HG03558 (cell line): Measurements from ENCODE around the gene STARD9.

Source experiments
- ATAC-seq: cut with Tn5 transposase; IDR thresholded peaks from one replicate; pipeline ENCODE4 v1.9.1; 2021; ENCODE audit warnings: moderate number of reproducible peaks; ENCODE audit not compliant: unreplicated experiment; ENCODE audit errors: extremely low read depth

Gene STARD9

GRCh38 chr15:42691308-42691707 lies 115.9 kb downstream of the STARD9 start:
- ATAC-seq = no peak

- no peak for ATAC-seq
Observed at GRCh38 chr15:42691770-42692169, 116.4 kb downstream of the STARD9 start.

- no peak for ATAC-seq
Observed at GRCh38 chr15:42692536-42692935, 117.1 kb downstream of the STARD9 start.

GRCh38 chr15:42692997-42693396 lies 117.6 kb downstream of the STARD9 start:
- ATAC-seq = no peak

- ATAC-seq = no peak
Observed at GRCh38 chr15:42693496-42693895, 118.1 kb downstream of the STARD9 start.

DNA sequence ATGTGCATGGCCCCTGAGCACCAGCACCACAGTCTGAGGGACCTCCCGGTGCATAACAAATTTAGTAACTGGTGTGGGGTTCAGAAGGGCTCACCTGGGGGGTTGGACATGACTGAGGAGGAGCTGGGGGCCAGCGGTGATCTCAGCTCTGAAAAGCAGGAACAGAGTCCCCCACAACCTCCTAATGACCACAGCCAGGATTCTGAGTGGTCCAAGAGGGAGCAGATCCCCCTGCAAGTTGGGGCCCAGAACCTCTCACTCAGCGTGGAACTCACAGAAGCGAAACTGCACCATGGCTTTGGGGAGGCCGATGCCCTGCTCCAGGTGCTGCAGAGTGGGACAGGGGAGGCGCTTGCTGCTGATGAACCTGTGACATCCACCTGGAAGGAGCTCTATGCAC lies 118.5 kb downstream of the STARD9 start:
- ATAC-seq = no peak

GRCh38 chr15:42694398-42694797 lies 119.0 kb downstream of the STARD9 start:
- no peak for ATAC-seq

DNA sequence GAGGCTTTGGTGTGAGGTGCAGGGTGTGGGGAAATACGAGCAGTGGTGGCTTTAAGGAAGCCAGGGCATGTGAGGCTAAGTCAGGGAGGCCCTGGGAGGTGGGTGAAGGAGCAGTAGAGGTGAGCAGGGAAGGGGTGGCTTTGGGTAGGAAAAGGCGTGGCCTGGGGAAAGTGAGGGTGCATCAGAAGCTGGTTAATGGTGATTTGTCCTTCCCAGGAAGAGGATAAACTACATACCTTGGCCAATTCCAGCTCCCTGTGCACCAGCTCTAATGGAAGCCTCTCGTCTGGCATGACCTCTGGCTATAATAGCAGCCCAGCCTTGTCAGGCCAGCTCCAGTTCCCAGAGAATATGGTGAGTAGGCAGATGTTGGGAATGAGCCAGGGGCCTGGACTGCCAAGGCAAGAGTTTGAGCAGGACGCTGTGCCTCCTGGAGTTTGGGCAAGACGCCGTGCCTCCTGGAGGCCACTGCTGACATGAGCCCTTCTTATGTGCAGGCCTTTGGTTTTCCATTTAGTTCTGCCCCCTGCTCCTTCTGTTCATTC lies 120.2 kb downstream of the STARD9 start:
- no peak for ATAC-seq

DNA sequence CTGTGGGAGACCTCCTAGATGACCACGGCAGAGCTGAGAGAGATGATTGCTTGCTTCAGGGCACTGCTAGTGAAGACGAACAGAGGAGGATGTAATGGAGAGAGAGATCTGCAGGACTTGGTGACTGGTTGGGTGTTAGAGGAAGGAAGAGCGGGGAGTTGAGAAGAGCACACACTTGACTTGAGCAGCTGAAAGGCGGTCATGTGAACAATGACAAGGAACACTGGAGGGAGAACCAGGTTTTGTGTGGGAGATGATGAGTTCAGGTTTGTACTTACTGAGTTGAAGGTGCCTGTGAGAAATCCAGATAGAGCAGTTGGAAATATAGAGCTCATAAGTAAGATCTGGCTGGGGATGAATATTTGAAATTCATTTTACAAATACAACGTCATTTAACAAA lies 121.2 kb downstream of the STARD9 start:
- no peak for ATAC-seq

DNA sequence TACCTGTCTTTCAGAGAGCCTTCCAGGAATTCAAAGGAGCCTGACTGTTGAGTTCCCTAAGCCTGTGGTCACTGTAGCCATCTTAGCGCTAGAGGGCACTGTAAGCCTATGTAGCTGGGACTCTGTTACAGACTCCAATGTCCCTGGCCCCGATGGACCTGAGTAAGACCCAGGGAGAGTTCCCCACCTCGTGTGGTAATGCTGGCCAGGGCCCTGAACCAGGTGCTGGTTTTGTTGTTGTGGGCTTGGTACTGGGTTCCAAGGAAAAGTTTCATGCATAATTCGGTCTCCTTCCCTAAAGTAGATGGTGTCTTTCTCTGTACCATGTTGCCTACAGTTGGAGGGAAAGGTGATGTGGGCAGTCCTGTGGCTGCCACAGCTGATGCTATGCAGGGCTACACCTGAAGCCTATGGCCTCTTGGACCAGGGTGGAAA lies 129.1 kb downstream of the STARD9 start:
- no peak for ATAC-seq

DNA sequence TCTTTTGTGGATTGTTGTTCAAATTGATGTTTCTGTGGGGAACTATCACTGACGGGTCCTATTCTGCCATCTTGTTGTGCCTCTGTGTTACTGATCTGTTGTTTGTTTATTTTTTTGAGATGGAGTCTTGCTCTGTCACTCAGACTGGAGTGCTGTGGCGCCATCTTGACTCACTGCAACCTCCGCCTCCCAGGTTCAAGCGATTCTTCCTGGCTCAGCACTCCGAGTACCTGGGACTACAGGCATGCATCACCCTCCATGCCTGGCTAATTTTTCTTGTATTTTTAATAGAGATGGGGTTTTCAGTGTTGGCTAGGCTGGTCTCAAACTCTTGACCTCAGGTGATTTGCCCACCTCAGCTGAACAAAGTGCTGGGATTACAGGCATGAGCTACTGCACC lies 129.9 kb downstream of the STARD9 start:
- ATAC-seq = no peak

DNA sequence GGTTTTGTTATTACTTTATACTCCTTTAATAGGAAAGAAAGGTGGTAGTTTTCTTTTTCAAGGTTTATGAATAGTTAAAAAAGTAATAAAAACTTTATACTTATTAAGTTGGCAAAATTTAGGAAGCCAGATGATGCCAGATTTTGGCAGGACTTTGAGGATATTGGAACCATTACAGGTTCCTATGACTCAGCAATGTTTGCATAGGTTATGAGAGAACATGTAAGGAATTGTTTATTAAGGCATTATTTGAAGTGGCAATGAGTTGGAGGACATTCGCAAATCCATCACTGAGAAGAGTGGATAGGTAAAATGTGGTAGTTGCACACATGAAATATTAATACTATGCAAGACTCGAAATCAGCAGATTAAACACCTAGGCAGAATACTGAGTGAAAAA lies 131.7 kb downstream of the STARD9 start:
- ATAC-seq = no peak

DNA sequence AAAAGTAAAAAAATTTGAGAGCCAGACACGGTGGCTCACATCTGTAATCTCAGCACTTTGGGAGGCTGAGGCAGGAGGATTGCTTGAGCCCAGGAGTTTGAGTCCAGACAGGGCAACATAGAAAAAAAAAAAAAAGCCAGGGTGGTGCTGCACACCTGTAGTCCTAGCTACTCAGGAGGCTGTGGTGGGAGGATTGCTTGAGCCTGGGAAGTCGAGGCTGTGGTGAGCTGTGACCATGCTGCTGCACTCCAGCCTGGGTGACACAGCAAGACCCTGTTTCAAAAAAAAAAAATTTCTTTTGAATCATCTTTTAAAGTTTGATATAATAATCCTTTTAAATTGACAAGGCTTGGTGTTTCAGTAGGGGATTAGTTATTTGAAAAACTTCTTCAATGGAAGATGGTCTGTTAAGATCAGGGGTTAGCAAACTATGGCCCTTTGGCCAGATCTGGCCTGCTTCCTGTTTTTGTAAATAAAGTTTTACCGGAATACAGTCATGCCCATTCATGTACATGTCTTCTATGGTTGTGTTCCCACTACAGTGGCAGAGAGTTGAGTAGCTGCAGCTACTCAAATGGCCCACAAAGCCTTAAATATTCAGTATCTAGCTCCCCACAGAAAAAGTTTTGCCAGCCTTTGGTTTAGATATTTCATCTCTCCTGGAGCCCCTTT lies 132.6 kb downstream of the STARD9 start:
- ATAC-seq = no peak

- ATAC-seq = no peak
Observed at GRCh38 chr15:42710662-42711061, 135.3 kb downstream of the STARD9 start.

DNA sequence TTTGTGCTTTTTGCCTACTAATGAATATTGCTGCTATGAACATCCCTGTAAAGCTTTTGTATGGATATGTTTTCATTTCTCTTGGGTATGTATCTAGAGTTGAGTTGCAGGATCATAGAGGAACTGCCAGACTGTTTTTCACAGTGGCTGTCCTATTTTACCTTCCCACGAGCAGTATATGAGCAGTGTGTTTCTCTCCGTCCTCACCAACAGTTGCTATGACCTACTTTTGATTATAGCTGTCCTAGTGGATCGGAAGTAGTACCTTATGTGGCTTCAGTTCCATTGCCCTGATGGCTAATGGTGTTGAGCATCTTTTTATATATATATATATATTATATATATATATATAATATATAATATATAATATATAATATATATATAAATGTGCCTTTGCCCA lies 136.3 kb downstream of the STARD9 start:
- ATAC-seq = no peak

DNA sequence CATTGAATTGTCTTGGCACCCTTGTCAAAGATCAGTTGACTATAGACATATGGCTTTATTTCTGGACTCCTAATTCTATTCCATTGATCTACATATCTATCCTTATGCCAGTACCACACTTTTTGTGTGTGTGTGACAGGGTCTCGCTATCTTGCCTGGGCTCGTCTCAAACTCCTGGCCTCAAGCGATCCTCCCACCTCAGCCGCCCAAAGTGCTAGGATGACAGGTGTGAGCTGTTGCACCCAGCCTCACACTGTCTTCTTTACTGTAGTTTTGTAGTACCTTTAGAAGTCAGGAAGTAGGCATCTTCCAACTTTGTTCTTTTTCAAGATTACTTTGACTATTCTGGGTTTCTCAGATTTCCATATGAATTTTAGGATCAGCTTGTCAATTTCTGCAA lies 137.2 kb downstream of the STARD9 start:
- ATAC-seq = no peak

- no peak for ATAC-seq
Observed at GRCh38 chr15:42716125-42716524, 140.7 kb downstream of the STARD9 start.

- ATAC-seq = no peak
Observed at GRCh38 chr15:42716626-42717025, 141.2 kb downstream of the STARD9 start.

DNA sequence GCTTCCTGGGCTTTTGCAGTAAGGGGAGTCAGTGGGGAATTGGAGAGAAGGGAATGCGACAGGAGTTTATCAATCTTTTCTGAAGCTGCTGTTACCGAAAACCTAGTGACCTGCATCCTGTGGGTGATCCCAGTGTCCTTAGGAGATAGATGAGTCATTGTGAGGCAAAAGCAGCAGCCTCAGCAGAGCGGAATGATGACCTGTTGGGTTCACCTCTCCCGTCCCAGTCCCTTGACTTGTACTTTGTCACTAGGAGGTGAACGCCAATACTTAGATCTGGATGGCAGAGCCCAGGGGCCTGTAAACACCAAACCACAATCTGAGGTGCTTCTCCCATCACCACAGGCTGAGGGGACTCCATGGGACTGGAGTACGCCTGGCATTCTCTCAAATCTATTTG lies 143.6 kb downstream of the STARD9 start:
- no peak for ATAC-seq

GRCh38 chr15:42720071-42720470 lies 144.7 kb downstream of the STARD9 start:
- no peak for ATAC-seq

DNA sequence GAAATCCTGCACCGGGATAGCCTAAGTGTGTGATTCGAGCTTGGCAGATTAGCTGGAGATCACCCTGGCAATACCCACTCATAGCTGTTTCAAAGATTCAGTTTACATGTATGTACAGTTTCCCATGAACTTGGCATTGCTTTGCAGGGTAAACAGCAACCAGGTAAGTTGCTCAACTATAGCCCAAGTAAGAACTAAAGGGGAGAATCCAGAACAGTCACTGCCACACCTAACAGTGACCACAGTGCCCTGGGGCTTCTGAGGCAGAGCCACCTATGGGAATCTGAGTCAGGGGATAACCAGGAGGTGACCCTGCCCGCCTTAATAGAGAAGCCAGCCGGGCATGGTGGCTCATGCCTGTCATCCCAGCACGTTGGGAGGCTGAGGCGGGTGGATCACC lies 145.6 kb downstream of the STARD9 start:
- ATAC-seq = no peak

DNA sequence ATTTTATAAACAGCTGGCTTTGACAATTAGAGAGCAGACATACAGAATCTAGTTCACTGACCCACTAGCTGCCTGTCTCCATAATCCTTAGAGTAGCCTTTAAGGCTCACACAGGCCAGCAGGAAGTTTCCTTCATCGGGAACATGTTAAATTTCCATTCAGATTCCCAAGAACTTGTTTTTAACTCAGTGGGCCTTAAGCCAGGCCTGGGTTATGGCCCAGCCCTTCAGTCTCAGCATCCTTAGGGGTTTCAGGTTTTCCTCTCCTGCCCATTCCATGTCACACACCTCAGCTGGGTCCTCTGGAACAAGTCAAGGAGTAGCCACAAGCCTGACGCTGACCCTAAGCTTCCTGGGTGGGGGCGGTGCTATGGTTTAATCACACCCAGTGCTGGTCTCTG lies 146.5 kb downstream of the STARD9 start:
- ATAC-seq = no peak
